Measurements from ENCODE around the gene HDAC7. TPM values are rescaled to one million over a fixed set of nuclear protein-coding genes. Genes with fewer than 3 reads are reported as not detected.

HDAC7 gene
- total and polyA plus RNA-seq, 2 donors (not counting 1 experiment from before 2014, with no cell fraction given) = 28.1 to 31.6 TPM

GRCh38 chr12:47753021-47754001 is 66.4 kb downstream of the HDAC7 start:
- H3K4me1 ChIP-seq (ENCODE audit: control insufficient read depth, extremely low read depth, insufficient read depth, low read length) = peaks cover 12% of the 10 kb centered on the region
- H3K36me3 ChIP-seq (ENCODE audit: control insufficient read depth, insufficient read depth, low read length) = no peaks in the 10 kb centered on the region
- no peak for DNase-seq (ENCODE audit: low read depth in 2 of 2)
- H3K27ac ChIP-seq (ENCODE audit: insufficient read depth, low read length) = no peak overlapping the region
- no peaks in the 10 kb centered on the region for H3K27me3 ChIP-seq (ENCODE audit: control insufficient read depth, insufficient read depth, low read length)
- no peak overlapping the region for H3K9ac ChIP-seq (ENCODE audit: insufficient read depth, low read length)
- TF ChIP-seq EZH2 (IDR thresholded peaks at IDR 0.05; ENCODE audit: low read length, missing control alignments) = no peak
- no peak for TF ChIP-seq CTCF (conservative IDR thresholded peaks at IDR 0.05 in 1 of 2, IDR thresholded peaks at IDR 0.05 in 1 of 2; ENCODE audit: low read depth in 1 of 2, low read length in 2 of 2)
- H3K4me3 ChIP-seq (replicated peaks in 1 of 4; ENCODE audit: control extremely low read depth in 1 of 4, insufficient read depth in 1 of 4, low read depth in 3 of 4, low read length in 4 of 4) = no peak overlapping the region
- no peak overlapping the region for H3K4me2 ChIP-seq (ENCODE audit: extremely low read depth, insufficient read depth, low read length)
- H2AFZ ChIP-seq (ENCODE audit: low read length) = no peak overlapping the region
- no peaks in the 10 kb centered on the region for H3K9me3 ChIP-seq (ENCODE audit: control insufficient read depth, insufficient read depth, low read depth, low read length)
- no peaks in the 10 kb centered on the region for H3K79me2 ChIP-seq (ENCODE audit: control insufficient read depth, insufficient read depth, low read length)
- no peaks in the 10 kb centered on the region for H4K20me1 ChIP-seq (ENCODE audit: control insufficient read depth, extremely low read depth, insufficient read depth, low read length)

GRCh38 chr12:47752552-47752951 is 67.2 kb downstream of the HDAC7 start:
- Histone ChIP-seq H3K9ac (ENCODE audit: insufficient read depth, low read length) (no peak overlapping the region), H3K27ac (ENCODE audit: insufficient read depth, low read length) (no peak overlapping the region), H4K20me1 (ENCODE audit: control insufficient read depth, extremely low read depth, insufficient read depth, low read length) (no peaks in the 10 kb centered on the region), H3K27me3 (ENCODE audit: control insufficient read depth, insufficient read depth, low read length) (no peaks in the 10 kb centered on the region), H3K4me2 (ENCODE audit: extremely low read depth, insufficient read depth, low read length) (no peak overlapping the region), H3K4me1 (ENCODE audit: control insufficient read depth, extremely low read depth, insufficient read depth, low read length) (peaks cover 12% of the 10 kb centered on the region), H2AFZ (ENCODE audit: low read length) (no peak overlapping the region), H3K4me3 (replicated peaks in 1 of 4; ENCODE audit: control extremely low read depth in 1 of 4, insufficient read depth in 1 of 4, low read depth in 3 of 4, low read length in 4 of 4) (no peak overlapping the region), H3K9me3 (ENCODE audit: control insufficient read depth, insufficient read depth, low read depth, low read length) (no peaks in the 10 kb centered on the region), H3K36me3 (ENCODE audit: control insufficient read depth, insufficient read depth, low read length) (no peaks in the 10 kb centered on the region), H3K79me2 (ENCODE audit: control insufficient read depth, insufficient read depth, low read length) (no peaks in the 10 kb centered on the region)
- peak; percentile 30 to 60 for DNase-seq (ENCODE audit: low read depth in 2 of 2)
- TF ChIP-seq CTCF (conservative IDR thresholded peaks at IDR 0.05 in 1 of 2, IDR thresholded peaks at IDR 0.05 in 1 of 2; ENCODE audit: low read depth in 1 of 2, low read length in 2 of 2) = no peak
- TF ChIP-seq EZH2 (IDR thresholded peaks at IDR 0.05; ENCODE audit: low read length, missing control alignments) = no peak

GRCh38 chr12:47752121-47752520 is 67.6 kb downstream of the HDAC7 start:
- H3K27me3 ChIP-seq (ENCODE audit: control insufficient read depth, insufficient read depth, low read length) = no peaks in the 10 kb centered on the region
- H4K20me1 ChIP-seq (ENCODE audit: control insufficient read depth, extremely low read depth, insufficient read depth, low read length) = no peaks in the 10 kb centered on the region
- H3K4me1 ChIP-seq (ENCODE audit: control insufficient read depth, extremely low read depth, insufficient read depth, low read length) = peaks cover 12% of the 10 kb centered on the region
- H3K4me2 ChIP-seq (ENCODE audit: extremely low read depth, insufficient read depth, low read length) = no peak overlapping the region
- DNase-seq (ENCODE audit: low read depth in 2 of 2) = no peak
- H3K9me3 ChIP-seq (ENCODE audit: control insufficient read depth, insufficient read depth, low read depth, low read length) = no peaks in the 10 kb centered on the region
- no peaks in the 10 kb centered on the region for H3K36me3 ChIP-seq (ENCODE audit: control insufficient read depth, insufficient read depth, low read length)
- no peaks in the 10 kb centered on the region for H3K79me2 ChIP-seq (ENCODE audit: control insufficient read depth, insufficient read depth, low read length)
- TF ChIP-seq CTCF (conservative IDR thresholded peaks at IDR 0.05 in 1 of 2, IDR thresholded peaks at IDR 0.05 in 1 of 2; ENCODE audit: low read depth in 1 of 2, low read length in 2 of 2) (no peak), EZH2 (IDR thresholded peaks at IDR 0.05; ENCODE audit: low read length, missing control alignments) (no peak)
- H3K4me3 ChIP-seq (replicated peaks in 1 of 4; ENCODE audit: control extremely low read depth in 1 of 4, insufficient read depth in 1 of 4, low read depth in 3 of 4, low read length in 4 of 4) = no peak overlapping the region
- no peak overlapping the region for H3K9ac ChIP-seq (ENCODE audit: insufficient read depth, low read length)
- no peak overlapping the region for H2AFZ ChIP-seq (ENCODE audit: low read length)
- peak overlapping the region; percentile 23 for H3K27ac ChIP-seq (ENCODE audit: insufficient read depth, low read length)
